ENCODE data around the gene MYL11. TPM values are rescaled to one million over a fixed set of nuclear protein-coding genes. Genes with fewer than 3 reads are reported as not detected.
"Not testable (repeated sequence)": the region's sequence is repeated elsewhere in the genome, so short reads cannot be mapped to it uniquely, and the experiment has no call there.

Gene MYL11
- polyA plus RNA-seq, result 14.6 TPM
- long read RNA-seq, donor 1, transcript MYLPF-201 (7 exons, 682 nt), result major isoform, 9 of 10 reads
- long read RNA-seq, donor 1, partial matches to known transcripts, result 0 of 10 reads
- long read RNA-seq, donor 1, other reads (novel, unspliced or antisense), result 0 of 10 reads
- long read RNA-seq, donor 2, result 0 reads
- long read RNA-seq, donor 3, result 0 reads
- long read RNA-seq, donor 4, partial matches to known transcripts, result 0 of 1 reads
- long read RNA-seq, donor 4, other reads (novel, unspliced or antisense), result 0 of 1 reads
- long read RNA-seq, donor 5, transcript MYLPF-201 (7 exons, 682 nt), result major isoform, 14 of 15 reads
- long read RNA-seq, donor 5, partial matches to known transcripts, result 0 of 15 reads
- long read RNA-seq, donor 5, other reads (novel, unspliced or antisense), result 0 of 15 reads
- long read RNA-seq, donor 6, partial matches to known transcripts, result 0 of 1 reads
- long read RNA-seq, donor 6, other reads (novel, unspliced or antisense), result 0 of 1 reads
- long read RNA-seq, donor 7, partial matches to known transcripts, result 0 of 1 reads
- long read RNA-seq, donor 7, other reads (novel, unspliced or antisense), result 0 of 1 reads
- long read RNA-seq, donor 8, transcript MYLPF-201 (7 exons, 682 nt), result major isoform, 27 of 27 reads
- long read RNA-seq, donor 8, partial matches to known transcripts, result 0 of 27 reads
- long read RNA-seq, donor 8, other reads (novel, unspliced or antisense), result 0 of 27 reads
- long read RNA-seq, donor 9, partial matches to known transcripts, result 0 of 1 reads
- long read RNA-seq, donor 9, other reads (novel, unspliced or antisense), result 0 of 1 reads
- long read RNA-seq, donor 10, result 0 reads
- long read RNA-seq, donor 11, result 0 reads

- H3K27me3 ChIP-seq (ENCODE audit: control insufficient read depth, insufficient read depth, low read length), result no peaks in the 10 kb centered on the region
- WGBS (ENCODE audit: insufficient coverage, low lambda C conversion rate), result no CpG with 5 or more reads among the region's 6 CpGs
- H3K9me3 ChIP-seq (ENCODE audit: control insufficient read depth, low read depth, low read length), result no peaks in the 10 kb centered on the region
- DNase-seq, result peak in 1 of 2 donors; percentile 1
- H3K4me1 ChIP-seq (ENCODE audit: control insufficient read depth, insufficient read depth, low read length), result peaks cover 10% of the 10 kb centered on the region
- no peak within 1 kb of the TSS for H3K4me3 ChIP-seq (ENCODE audit: low read length)
- H3K27ac ChIP-seq (ENCODE audit: low read length), result no peak within 1 kb of the TSS
- no peaks in the 10 kb centered on the region for H3K36me3 ChIP-seq (ENCODE audit: control insufficient read depth, insufficient read depth, low read length)
Observed at GRCh38 chr16:30374538-30374937, at the start of gene MYL11. MYL11 (plus strand) TSS chr16:30374802; CDS start chr16:30374858, 56 bp downstream.

- not testable (repeated sequence) for H3K9me3 ChIP-seq (ENCODE audit: control insufficient read depth, low read depth, low read length); H3K36me3 ChIP-seq (ENCODE audit: control insufficient read depth, insufficient read depth, low read length); H3K4me1 ChIP-seq (ENCODE audit: control insufficient read depth, insufficient read depth, low read length); H3K27me3 ChIP-seq (ENCODE audit: control insufficient read depth, insufficient read depth, low read length)
- no CpG with 5 or more reads among the region's 33 CpGs for WGBS (ENCODE audit: insufficient coverage, low lambda C conversion rate)
- H3K4me3 ChIP-seq (ENCODE audit: low read length), result peak overlapping the region; percentile 75
- DNase-seq, result peak; percentile 82 to 89
- peak overlapping the region; percentile 63 for H3K27ac ChIP-seq (ENCODE audit: low read length)
Observed at GRCh38 chr16:30334473-30334989, 40.1 kb upstream of the MYL11 start.

GRCh38 chr16:30335028-30335597 is 39.5 kb upstream of the MYL11 start:
- WGBS (ENCODE audit: insufficient coverage, low lambda C conversion rate), result no CpG with 5 or more reads among the region's 70 CpGs
- H3K4me1 ChIP-seq (ENCODE audit: control insufficient read depth, insufficient read depth, low read length), result not testable (repeated sequence)

GRCh38 chr16:30335598-30336474 is 38.8 kb upstream of the MYL11 start:
- Histone ChIP-seq H3K4me1 (ENCODE audit: control insufficient read depth, insufficient read depth, low read length) (peaks cover 5% of the 10 kb centered on the region), H3K27ac (ENCODE audit: low read length) (peak overlapping the region; percentile 76), H3K4me3 (ENCODE audit: low read length) (peak overlapping the region; percentile 52), H3K27me3 (ENCODE audit: control insufficient read depth, insufficient read depth, low read length) (no peaks in the 10 kb centered on the region), H3K36me3 (ENCODE audit: control insufficient read depth, insufficient read depth, low read length) (no peaks in the 10 kb centered on the region), H3K9me3 (ENCODE audit: control insufficient read depth, low read depth, low read length) (peaks cover 3% of the 10 kb centered on the region)
- peak in 1 of 2 donors; percentile 46 for DNase-seq
- 20% methylated on average over 1 of the region's 17 CpGs for WGBS (ENCODE audit: insufficient coverage, low lambda C conversion rate)

More at GRCh38 chr16:30335028-30335597, 39.5 kb upstream of the MYL11 start:
- H3K36me3 ChIP-seq (ENCODE audit: control insufficient read depth, insufficient read depth, low read length); H3K27me3 ChIP-seq (ENCODE audit: control insufficient read depth, insufficient read depth, low read length); H3K9me3 ChIP-seq (ENCODE audit: control insufficient read depth, low read depth, low read length): not testable (repeated sequence)
- peak overlapping the region; percentile 98 for H3K27ac ChIP-seq (ENCODE audit: low read length)
- peak overlapping the region; percentile 75 for H3K4me3 ChIP-seq (ENCODE audit: low read length)
- DNase-seq, result peak; percentile 68 to 86

GRCh38 chr16:30337964-30338357 is 36.6 kb upstream of the MYL11 start:
- no CpG with 5 or more reads among the region's 10 CpGs for WGBS (ENCODE audit: insufficient coverage, low lambda C conversion rate)
- DNase-seq; H3K9me3 ChIP-seq (ENCODE audit: control insufficient read depth, low read depth, low read length); H3K27ac ChIP-seq (ENCODE audit: low read length); H3K27me3 ChIP-seq (ENCODE audit: control insufficient read depth, insufficient read depth, low read length); H3K4me3 ChIP-seq (ENCODE audit: low read length); H3K4me1 ChIP-seq (ENCODE audit: control insufficient read depth, insufficient read depth, low read length); H3K36me3 ChIP-seq (ENCODE audit: control insufficient read depth, insufficient read depth, low read length): not testable (repeated sequence)

- not testable (repeated sequence) for H3K27ac ChIP-seq (ENCODE audit: low read length); H3K4me1 ChIP-seq (ENCODE audit: control insufficient read depth, insufficient read depth, low read length); H3K9me3 ChIP-seq (ENCODE audit: control insufficient read depth, low read depth, low read length); H3K27me3 ChIP-seq (ENCODE audit: control insufficient read depth, insufficient read depth, low read length); H3K36me3 ChIP-seq (ENCODE audit: control insufficient read depth, insufficient read depth, low read length); H3K4me3 ChIP-seq (ENCODE audit: low read length); DNase-seq
- WGBS (ENCODE audit: insufficient coverage, low lambda C conversion rate), result 92% methylated on average over 2 of the region's 5 CpGs
Observed at GRCh38 chr16:30338715-30339114, 35.9 kb upstream of the MYL11 start.

- H3K4me1 ChIP-seq (ENCODE audit: control insufficient read depth, insufficient read depth, low read length), result peaks cover 5% of the 10 kb centered on the region
- H3K36me3 ChIP-seq (ENCODE audit: control insufficient read depth, insufficient read depth, low read length), result no peaks in the 10 kb centered on the region
- no peak overlapping the region for H3K27ac ChIP-seq (ENCODE audit: low read length)
- WGBS (ENCODE audit: insufficient coverage, low lambda C conversion rate), result no CpG with 5 or more reads among the region's 13 CpGs
- DNase-seq, result no peak
- peaks cover 3% of the 10 kb centered on the region for H3K9me3 ChIP-seq (ENCODE audit: control insufficient read depth, low read depth, low read length)
- H3K27me3 ChIP-seq (ENCODE audit: control insufficient read depth, insufficient read depth, low read length), result no peaks in the 10 kb centered on the region
- no peak overlapping the region for H3K4me3 ChIP-seq (ENCODE audit: low read length)
Observed at GRCh38 chr16:30340621-30341020, 34.0 kb upstream of the MYL11 start.

GRCh38 chr16:30341971-30342370 is 32.6 kb upstream of the MYL11 start:
- WGBS (ENCODE audit: insufficient coverage, low lambda C conversion rate), result no CpG with 5 or more reads among the region's 8 CpGs
- not testable (repeated sequence) for H3K27me3 ChIP-seq (ENCODE audit: control insufficient read depth, insufficient read depth, low read length); H3K27ac ChIP-seq (ENCODE audit: low read length); H3K9me3 ChIP-seq (ENCODE audit: control insufficient read depth, low read depth, low read length); H3K4me3 ChIP-seq (ENCODE audit: low read length); H3K4me1 ChIP-seq (ENCODE audit: control insufficient read depth, insufficient read depth, low read length); DNase-seq; H3K36me3 ChIP-seq (ENCODE audit: control insufficient read depth, insufficient read depth, low read length)

GRCh38 chr16:30342751-30343490 is 31.7 kb upstream of the MYL11 start:
- peaks cover 3% of the 10 kb centered on the region for H3K9me3 ChIP-seq (ENCODE audit: control insufficient read depth, low read depth, low read length)
- H3K27me3 ChIP-seq (ENCODE audit: control insufficient read depth, insufficient read depth, low read length), result no peaks in the 10 kb centered on the region
- no peak for DNase-seq
- no peak overlapping the region for H3K4me3 ChIP-seq (ENCODE audit: low read length)
- no peaks in the 10 kb centered on the region for H3K36me3 ChIP-seq (ENCODE audit: control insufficient read depth, insufficient read depth, low read length)
- H3K27ac ChIP-seq (ENCODE audit: low read length), result no peak overlapping the region
- no CpG with 5 or more reads among the region's 32 CpGs for WGBS (ENCODE audit: insufficient coverage, low lambda C conversion rate)
- no peaks in the 10 kb centered on the region for H3K4me1 ChIP-seq (ENCODE audit: control insufficient read depth, insufficient read depth, low read length)
